ENCODE data around the gene HSD17B12. TPM values are rescaled to one million over a fixed set of nuclear protein-coding genes. Genes with fewer than 3 reads are reported as not detected.

Gene HSD17B12
- total RNA-seq, 3 donors from 2014 or later = 36.1 to 48.9 (median 47.2) TPM

DNA sequence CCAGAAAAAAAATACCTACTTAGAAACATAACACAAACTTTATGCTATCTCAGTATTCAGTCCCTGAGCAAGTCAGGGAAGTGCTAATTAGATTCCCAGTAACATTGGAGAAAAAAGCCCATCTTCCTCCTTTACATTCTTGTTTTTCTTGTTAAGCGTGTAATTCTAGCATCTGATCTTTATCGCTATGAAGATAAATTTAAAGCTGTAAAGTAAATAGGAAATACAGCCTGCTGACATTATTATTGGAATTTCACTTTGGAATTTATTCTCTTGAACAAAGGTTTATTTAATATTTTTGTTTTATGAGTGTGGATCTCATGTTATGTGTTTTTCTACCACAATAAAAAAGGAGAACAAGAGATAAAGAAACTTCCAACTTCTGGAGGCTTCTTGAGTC lies 214.0 kb downstream of the HSD17B12 start:
- H3K36me3 ChIP-seq = no peaks in the 10 kb centered on the region

GRCh38 chr11:43895601-43896000 lies 215.1 kb downstream of the HSD17B12 start:
- no peaks in the 10 kb centered on the region for H3K27me3 ChIP-seq
- no peak for TF ChIP-seq POLR2A (IDR thresholded peaks at IDR 0.05)
- TF ChIP-seq CTCF (IDR thresholded peaks at IDR 0.05) = no peak
- TF ChIP-seq POLR2AphosphoS5 (IDR thresholded peaks at IDR 0.05) = no peak
- H3K4me3 ChIP-seq = no peak overlapping the region
- no peaks in the 10 kb centered on the region for H3K9me3 ChIP-seq
- no peak overlapping the region for H3K27ac ChIP-seq
- intact Hi-C loops (cut with DNase I; ENCODE audit: low total_unique reads) = no loop called here
- H3K4me1 ChIP-seq = no peaks in the 10 kb centered on the region
- no peaks in the 10 kb centered on the region for H3K36me3 ChIP-seq
- no peak for DNase-seq (ENCODE audit: low spot score in 2 of 2)

More for the DNA sequence above, 214.0 kb downstream of the HSD17B12 start:
- Histone ChIP-seq H3K4me1 (no peaks in the 10 kb centered on the region), H3K4me3 (no peak overlapping the region), H3K27me3 (no peaks in the 10 kb centered on the region), H3K9me3 (no peaks in the 10 kb centered on the region), H3K27ac (no peak overlapping the region)
- TF ChIP-seq CTCF (IDR thresholded peaks at IDR 0.05) (no peak), POLR2A (IDR thresholded peaks at IDR 0.05) (no peak), POLR2AphosphoS5 (IDR thresholded peaks at IDR 0.05) (no peak)
- DNase-seq (ENCODE audit: low spot score in 2 of 2) = no peak
- intact Hi-C loops (cut with DNase I; ENCODE audit: low total_unique reads) = no loop called here

GRCh38 chr11:43898574-43898973 lies 218.0 kb downstream of the HSD17B12 start:
- intact Hi-C loops (cut with DNase I; ENCODE audit: low total_unique reads) = no loop called here
- DNase-seq (ENCODE audit: low spot score in 2 of 2) = no peak
- no peak overlapping the region for H3K27ac ChIP-seq
- no peak overlapping the region for H3K4me3 ChIP-seq
- H3K4me1 ChIP-seq = no peaks in the 10 kb centered on the region
- no peak for TF ChIP-seq POLR2A (IDR thresholded peaks at IDR 0.05)
- TF ChIP-seq POLR2AphosphoS5 (IDR thresholded peaks at IDR 0.05) = no peak
- no peak for TF ChIP-seq CTCF (IDR thresholded peaks at IDR 0.05)
- H3K27me3 ChIP-seq = no peaks in the 10 kb centered on the region
- no peaks in the 10 kb centered on the region for H3K9me3 ChIP-seq
- peaks cover 3% of the 10 kb centered on the region for H3K36me3 ChIP-seq

GRCh38 chr11:43899094-43899493 lies 218.6 kb downstream of the HSD17B12 start:
- intact Hi-C loops (cut with DNase I; ENCODE audit: low total_unique reads) = no loop called here
- no peaks in the 10 kb centered on the region for H3K27me3 ChIP-seq
- no peak for TF ChIP-seq POLR2AphosphoS5 (IDR thresholded peaks at IDR 0.05)
- TF ChIP-seq CTCF (IDR thresholded peaks at IDR 0.05) = no peak
- TF ChIP-seq POLR2A (IDR thresholded peaks at IDR 0.05) = no peak
- H3K4me1 ChIP-seq = no peaks in the 10 kb centered on the region
- H3K4me3 ChIP-seq = no peak overlapping the region
- no peaks in the 10 kb centered on the region for H3K9me3 ChIP-seq
- no peak overlapping the region for H3K27ac ChIP-seq
- H3K36me3 ChIP-seq = peaks cover 3% of the 10 kb centered on the region
- DNase-seq (ENCODE audit: low spot score in 2 of 2) = no peak

DNA sequence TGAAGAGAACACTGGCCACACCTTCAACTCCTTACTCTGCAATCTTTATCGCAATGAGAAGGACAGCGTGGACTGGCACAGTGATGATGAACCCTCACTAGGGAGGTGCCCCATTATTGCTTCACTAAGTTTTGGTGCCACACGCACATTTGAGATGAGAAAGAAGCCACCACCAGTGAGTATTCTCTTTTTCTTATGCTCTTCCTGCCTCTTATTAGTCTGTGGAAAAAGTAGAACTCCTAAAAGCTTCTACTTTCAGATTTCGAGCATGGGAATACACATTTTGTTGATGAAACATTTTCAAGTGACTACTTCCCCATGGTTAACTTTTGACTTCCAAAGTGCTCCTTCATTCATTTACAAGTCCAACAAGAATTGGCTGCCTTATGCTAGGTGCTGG lies 221.0 kb downstream of the HSD17B12 start:
- Histone ChIP-seq H3K9me3 (no peaks in the 10 kb centered on the region), H3K4me1 (peaks cover 0 to 5% of the 10 kb centered on the region in 2 donors), H3K27ac (no peak overlapping the region), H3K27me3 (no peaks in the 10 kb centered on the region), H3K36me3 (peaks cover 3% of the 10 kb centered on the region), H3K4me3 (no peak overlapping the region)
- intact Hi-C loops (cut with DNase I; ENCODE audit: low total_unique reads) = no loop called here
- no peak for DNase-seq (ENCODE audit: low spot score in 2 of 2)
- TF ChIP-seq CTCF (IDR thresholded peaks at IDR 0.05) (no peak), POLR2AphosphoS5 (IDR thresholded peaks at IDR 0.05) (no peak), POLR2A (IDR thresholded peaks at IDR 0.05) (no peak)

Measured in breast epithelium (tissue), 4 donors.